Lower lobe of right lung (tissue), 2 donors: ENCODE data around the gene STARD8. TPM values are rescaled to one million over a fixed set of nuclear protein-coding genes. Genes with fewer than 3 reads are reported as not detected.

ENCODE experiments used
- ATAC-seq, 2 donors: fragments of 200-7000 bp; cut with Tn5 transposase; one replicate each; pipeline ENCODE4 v1.9.1; 2020 to 2022; ENCODE audit warnings: mild to moderate bottlenecking in 2 of 2, moderate library complexity in 2 of 2
- DNase-seq: peaks from one replicate; pipeline ENCODE4 v3.0.0-alpha.2; 2020
- H3K27ac ChIP-seq: fragments of 200-600 bp; one replicate; pipeline ENCODE4 v1.8.0; 2022
- H3K27me3 ChIP-seq: fragments of 200-600 bp; one replicate; pipeline ENCODE4 v1.8.0; 2022; ENCODE audit warnings: low read depth
- H3K36me3 ChIP-seq: fragments of 200-600 bp; one replicate; pipeline ENCODE4 v1.8.0; 2022; ENCODE audit warnings: mild to moderate bottlenecking
- H3K4me1 ChIP-seq: fragments of 200-600 bp; one replicate; pipeline ENCODE4 v1.8.0; 2022
- H3K4me3 ChIP-seq: fragments of 200-600 bp; one replicate; pipeline ENCODE4 v1.8.0; 2022; ENCODE audit warnings: mild to moderate bottlenecking
- H3K9me3 ChIP-seq: fragments of 200-600 bp; one replicate; pipeline ENCODE4 v1.8.0; 2022
- intact Hi-C: fragments of 100-400 bp; cut with DNase I; formaldehyde crosslinking; loops from one replicate; pipeline ENCODE4 v1.11.0; 2022
- total RNA-seq: library from RNA; stranded (reverse); fragmentation: NEBNext Ultra II Directional; extraction: Animal tissue kit (Norgen Biotek cat#: 25700); gene quantifications from one replicate; pipeline ENCODE4 v1.2.1, GENCODE V29; 2021
- TF ChIP-seq, protein P1 (sequence below): fragments of 200-600 bp; IDR thresholded peaks from one replicate; pipeline ENCODE4 v1.8.0; 2022; ENCODE audit warnings: antibody characterized with exemption, mild to moderate bottlenecking
- donor health status: DM: no; HTN: yes; CAD: no; lungs with severe emphysema.

STARD8 gene
- total RNA-seq, 1 donor from 2014 or later: 36.5 TPM

- H3K4me3 ChIP-seq: no peak overlapping the region
- no peak for DNase-seq
- ATAC-seq: no peak
- no peaks in the 10 kb centered on the region for H3K27me3 ChIP-seq
- no peaks in the 10 kb centered on the region for H3K36me3 ChIP-seq
- TF ChIP-seq, protein P1, sequence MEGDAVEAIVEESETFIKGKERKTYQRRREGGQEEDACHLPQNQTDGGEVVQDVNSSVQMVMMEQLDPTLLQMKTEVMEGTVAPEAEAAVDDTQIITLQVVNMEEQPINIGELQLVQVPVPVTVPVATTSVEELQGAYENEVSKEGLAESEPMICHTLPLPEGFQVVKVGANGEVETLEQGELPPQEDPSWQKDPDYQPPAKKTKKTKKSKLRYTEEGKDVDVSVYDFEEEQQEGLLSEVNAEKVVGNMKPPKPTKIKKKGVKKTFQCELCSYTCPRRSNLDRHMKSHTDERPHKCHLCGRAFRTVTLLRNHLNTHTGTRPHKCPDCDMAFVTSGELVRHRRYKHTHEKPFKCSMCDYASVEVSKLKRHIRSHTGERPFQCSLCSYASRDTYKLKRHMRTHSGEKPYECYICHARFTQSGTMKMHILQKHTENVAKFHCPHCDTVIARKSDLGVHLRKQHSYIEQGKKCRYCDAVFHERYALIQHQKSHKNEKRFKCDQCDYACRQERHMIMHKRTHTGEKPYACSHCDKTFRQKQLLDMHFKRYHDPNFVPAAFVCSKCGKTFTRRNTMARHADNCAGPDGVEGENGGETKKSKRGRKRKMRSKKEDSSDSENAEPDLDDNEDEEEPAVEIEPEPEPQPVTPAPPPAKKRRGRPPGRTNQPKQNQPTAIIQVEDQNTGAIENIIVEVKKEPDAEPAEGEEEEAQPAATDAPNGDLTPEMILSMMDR: no peak
- no peaks in the 10 kb centered on the region for H3K9me3 ChIP-seq
- no peak overlapping the region for H3K27ac ChIP-seq
- intact Hi-C loops: no loop called here
- no peaks in the 10 kb centered on the region for H3K4me1 ChIP-seq
Observed at GRCh38 chrX:68757331-68757730, 109.9 kb downstream of the STARD8 start.

DNA sequence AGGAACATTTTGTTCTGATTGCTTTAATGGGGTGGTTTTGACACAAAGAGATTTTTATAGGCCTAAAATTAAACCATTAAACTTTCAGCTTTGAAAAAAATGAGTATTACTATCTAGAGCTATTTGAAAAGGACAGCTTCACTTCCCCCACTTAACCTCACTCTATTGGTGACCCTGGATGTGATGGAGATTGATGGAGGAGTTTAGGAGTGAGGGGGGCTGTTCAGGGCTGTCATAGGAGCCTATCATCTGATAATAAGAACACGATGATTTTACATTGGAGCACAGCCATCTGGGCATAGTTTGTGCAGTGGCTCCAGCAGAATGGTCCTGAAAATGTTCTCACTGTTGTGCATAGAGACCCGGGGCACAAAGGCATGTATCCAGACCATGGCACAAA lies 110.3 kb downstream of the STARD8 start:
- intact Hi-C loops: no loop called here
- H3K36me3 ChIP-seq: no peaks in the 10 kb centered on the region
- no peak overlapping the region for H3K27ac ChIP-seq
- no peak overlapping the region for H3K4me3 ChIP-seq
- TF ChIP-seq, protein P1: no peak
- H3K27me3 ChIP-seq: no peaks in the 10 kb centered on the region
- no peak for DNase-seq
- no peak for ATAC-seq
- H3K4me1 ChIP-seq: no peaks in the 10 kb centered on the region
- H3K9me3 ChIP-seq: no peaks in the 10 kb centered on the region

GRCh38 chrX:68758671-68759070 lies 111.2 kb downstream of the STARD8 start:
- intact Hi-C loops: no loop called here
- no peaks in the 10 kb centered on the region for H3K27me3 ChIP-seq
- TF ChIP-seq, protein P1: no peak

GRCh38 chrX:68761086-68761485 lies 113.6 kb downstream of the STARD8 start:
- H3K4me1 ChIP-seq: no peaks in the 10 kb centered on the region
- no peaks in the 10 kb centered on the region for H3K27me3 ChIP-seq
- TF ChIP-seq, protein P1: no peak
- H3K4me3 ChIP-seq: no peak overlapping the region
- H3K9me3 ChIP-seq: no peaks in the 10 kb centered on the region
- DNase-seq (no peak), ATAC-seq (no peak)
- no peak overlapping the region for H3K27ac ChIP-seq
- H3K36me3 ChIP-seq: no peaks in the 10 kb centered on the region
- intact Hi-C loops: no loop called here

More at GRCh38 chrX:68758671-68759070, 111.2 kb downstream of the STARD8 start:
- Histone ChIP-seq H3K27ac (no peak overlapping the region), H3K4me3 (no peak overlapping the region), H3K9me3 (no peaks in the 10 kb centered on the region), H3K36me3 (no peaks in the 10 kb centered on the region), H3K4me1 (no peaks in the 10 kb centered on the region)
- ATAC-seq (no peak), DNase-seq (no peak)

GRCh38 chrX:68762766-68763165 lies 115.3 kb downstream of the STARD8 start:
- no peak overlapping the region for H3K27ac ChIP-seq
- DNase-seq (no peak), ATAC-seq (no peak)
- H3K4me1 ChIP-seq: no peaks in the 10 kb centered on the region
- TF ChIP-seq, protein P1: no peak
- intact Hi-C loops: no loop called here
- no peaks in the 10 kb centered on the region for H3K9me3 ChIP-seq
- H3K4me3 ChIP-seq: no peak overlapping the region
- H3K27me3 ChIP-seq: no peaks in the 10 kb centered on the region
- H3K36me3 ChIP-seq: no peaks in the 10 kb centered on the region

GRCh38 chrX:68763481-68763880 lies 116.0 kb downstream of the STARD8 start:
- H3K36me3 ChIP-seq: no peaks in the 10 kb centered on the region
- ATAC-seq: no peak
- H3K27ac ChIP-seq: no peak overlapping the region
- no peaks in the 10 kb centered on the region for H3K27me3 ChIP-seq
- intact Hi-C loops: no loop called here
- H3K4me1 ChIP-seq: no peaks in the 10 kb centered on the region
- TF ChIP-seq, protein P1: no peak
- no peak for DNase-seq
- no peaks in the 10 kb centered on the region for H3K9me3 ChIP-seq
- no peak overlapping the region for H3K4me3 ChIP-seq
